K562 (cell line): ENCODE results near the gene B3GALT4. TPM values are rescaled to one million over a fixed set of nuclear protein-coding genes. Genes with fewer than 3 reads are reported as not detected.

Source experiments
- HDAC6 ChIP-seq: IDR thresholded peaks from 2 replicates; pipeline ENCODE4 v1.6.1; 2012; ENCODE audit warnings: low read depth, mild to moderate bottlenecking, control low read depth, inconsistent platforms, low read length, moderate library complexity
- ID3 ChIP-seq, 2 experiments: fragments of 250-450 bp in 1 of 2; fragments of 450-650 bp in 1 of 2; sonication (Bioruptor Pico) in 1 of 2; IDR thresholded peaks; 2 replicates each; pipeline versions ENCODE4 v1.6.1 to v1.8.0; 2016 to 2021; ENCODE audit warnings: mild to moderate bottlenecking in 2 of 2, moderate library complexity in 2 of 2, missing compliant biosample characterization in 1 of 2, missing genetic modification characterization in 1 of 2
- KLF6 ChIP-seq: fragments of 250-450 bp; sonication (Bioruptor Pico); IDR thresholded peaks from 2 replicates; pipeline ENCODE4 v1.4.0; 2020; ENCODE audit warnings: mild to moderate bottlenecking, moderate library complexity, borderline replicate concordance
- MTF1 ChIP-seq: fragments of 250-450 bp; sonication (Bioruptor Pico); IDR thresholded peaks from 2 replicates; pipeline ENCODE4 v1.9.0; 2021; ENCODE audit warnings: moderate library complexity, mild to moderate bottlenecking, inconsistent platforms, borderline replicate concordance
- NR2F6 ChIP-seq: fragments of 450-650 bp; formaldehyde crosslinking; IDR thresholded peaks from 2 replicates; pipeline ENCODE4 v1.4.0; 2020; ENCODE audit warnings: mild to moderate bottlenecking
- NR4A1 ChIP-seq, 2 experiments: fragments of 250-450 bp in 1 of 2; fragments of 450-650 bp in 1 of 2; sonication (Bioruptor Pico) in 1 of 2; IDR thresholded peaks; 2 replicates each; pipeline versions ENCODE4 v1.4.0 to v1.6.1; 2016 to 2020; ENCODE audit warnings: mild to moderate bottlenecking in 2 of 2, missing compliant biosample characterization in 1 of 2, missing genetic modification characterization in 1 of 2, moderate library complexity in 1 of 2
- RAD21 ChIP-seq, 2 experiments: fragments of 250-450 bp in 1 of 2; fragments of 450-650 bp in 1 of 2; sonication (Bioruptor Pico) in 1 of 2; formaldehyde crosslinking in 1 of 2; IDR thresholded peaks in 1 of 2; conservative IDR thresholded peaks in 1 of 2; 2 replicates each; pipeline versions ENCODE4 v1.4.0 to v1.8.0; 2020 to 2022; ENCODE audit warnings: mild to moderate bottlenecking in 2 of 2, moderate library complexity in 1 of 2
- RUNX1 ChIP-seq: sonication (generic); IDR thresholded peaks from 2 replicates; pipeline ENCODE4 v1.6.1; 2016; ENCODE audit warnings: antibody characterized with exemption, low read depth
- SFPQ ChIP-seq: fragments of 200-400 bp; formaldehyde crosslinking; IDR thresholded peaks from 2 replicates; pipeline ENCODE4 v1.6.1; 2017; ENCODE audit warnings: mild to moderate bottlenecking, low read depth, low read length, moderate library complexity
- TAF1 ChIP-seq: IDR thresholded peaks from 2 replicates; pipeline ENCODE4 v1.6.1; 2011; ENCODE audit warnings: mild to moderate bottlenecking, low read length, moderate library complexity; ENCODE audit not compliant: insufficient read depth, control insufficient read depth, severe bottlenecking; ENCODE audit errors: extremely low read depth
- polyA plus RNA-seq, 8 experiments: library from polyadenylated mRNA; depleted of rRNA in 4 of 8; stranded (reverse) in 5 of 8; unstranded in 3 of 8; fragments of >200 nt; fragmentation: Nextera tagmentation in 2 of 8; fragmentation: Illumina TruSeq in 1 of 8; extraction: Ambion mirVana in 2 of 8; extraction: Trizol in 1 of 8; gene quantifications; 2 replicates each; pipeline versions ENCODE4 v1.2.1 to v1.2.3, GENCODE V29; 2011 to 2014; ENCODE audit warnings: inconsistent platforms in 1 of 8, missing spikeins in 1 of 8
- total RNA-seq, 7 experiments: library from RNA; depleted of rRNA in 6 of 7; stranded (reverse); fragments of >200 nt in 6 of 7; fragmentation: Illumina TruSeq in 2 of 7; extraction: Trizol in 2 of 7; gene quantifications; 2 replicates each; pipeline versions ENCODE4 v1.2.1 to v1.2.3, GENCODE V29; 2011 to 2021; ENCODE audit warnings: low replicate concordance in 1 of 7
- TF ChIP-seq, protein P1 (sequence below): fragments of 250-450 bp; sonication (Bioruptor Pico); IDR thresholded peaks from 2 replicates; pipeline ENCODE4 v1.4.0; 2020

B3GALT4 gene
- total and polyA plus RNA-seq, 9 of the 15 experiments (the other 6 are each of a cell fraction or from before 2014, with no cell fraction given): 0.11 to 1.3 (median 0.53) TPM; not detected in 1

DNA sequence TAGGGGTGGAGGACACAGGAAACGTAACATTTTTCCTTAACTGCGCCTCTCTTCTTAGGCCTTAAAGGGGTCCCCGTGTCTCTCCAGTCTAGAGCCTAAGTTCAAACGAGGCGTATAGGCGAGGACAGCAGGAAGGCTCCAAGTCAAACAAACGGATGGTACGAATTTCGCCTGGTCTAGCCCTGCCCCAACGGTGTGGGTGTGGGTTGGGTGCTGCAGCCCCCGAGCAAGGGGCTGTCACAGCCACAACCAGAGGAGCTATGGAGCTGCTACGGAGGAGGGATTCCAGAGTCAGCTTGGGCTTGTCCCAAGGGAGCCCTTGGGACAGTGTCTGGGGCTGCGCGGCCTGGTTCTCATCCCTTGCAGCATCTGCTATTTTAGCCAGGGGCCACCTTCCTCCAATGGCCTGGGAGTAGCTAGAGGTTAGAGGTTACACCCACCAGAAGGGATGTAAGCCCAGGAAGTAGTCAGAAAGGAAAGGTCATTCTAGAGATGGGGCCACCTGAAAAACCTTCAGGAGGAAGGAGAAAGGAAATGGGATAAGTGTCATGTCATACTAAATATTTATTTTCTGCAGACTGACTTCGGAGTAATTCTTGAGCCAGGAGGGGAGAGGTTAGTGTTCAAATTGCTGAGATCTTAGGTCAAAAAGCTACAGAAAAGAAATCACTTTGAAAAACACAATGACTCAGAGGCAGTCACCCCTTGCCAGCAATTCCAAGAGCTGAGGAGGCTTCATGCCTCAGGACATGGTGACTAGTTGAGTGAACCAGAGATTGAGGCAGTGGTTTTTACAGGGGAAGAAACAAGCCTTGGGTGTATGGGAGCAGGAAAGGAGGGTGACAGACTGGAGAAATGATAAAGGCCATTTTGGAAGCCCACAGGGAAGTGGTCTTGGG is 26.9 kb upstream of the B3GALT4 start (continued):
- no peak for TF ChIP-seq SFPQ
- TF ChIP-seq RAD21 (CRISPR knock-in tag; conservative IDR thresholded peaks at IDR 0.05 in 1 of 2, IDR thresholded peaks at IDR 0.05 in 1 of 2): 0 out of 4 replicates have a peak, but pooled peaks of 1 of the 2 experiments have one; percentile 1
- TF ChIP-seq NR2F6 (CRISPR knock-in tag): 0 out of 2 replicates have a peak, but pooled peaks have one; percentile 52
- TF ChIP-seq TAF1: no peak
- no peak for TF ChIP-seq KLF6 (CRISPR knock-in tag)
- TF ChIP-seq RUNX1: no peak
- TF ChIP-seq HDAC6: no peak
- TF ChIP-seq ID3 (CRISPR knock-in tag; IDR thresholded peaks at IDR 0.05): no peak
- peak; percentile 69; the same call in 1 of the 2 replicates for TF ChIP-seq ID3 (tag; IDR thresholded peaks at IDR 0.05)
- TF ChIP-seq MTF1: no peak
- TF ChIP-seq NR4A1 (CRISPR knock-in tag; IDR thresholded peaks at IDR 0.05): peak; percentile 64; the same call in 1 of the 2 replicates
- peak; percentile 43; the same call in 1 of the 2 replicates for TF ChIP-seq NR4A1 (tag; IDR thresholded peaks at IDR 0.05)
- TF ChIP-seq, protein P1, sequence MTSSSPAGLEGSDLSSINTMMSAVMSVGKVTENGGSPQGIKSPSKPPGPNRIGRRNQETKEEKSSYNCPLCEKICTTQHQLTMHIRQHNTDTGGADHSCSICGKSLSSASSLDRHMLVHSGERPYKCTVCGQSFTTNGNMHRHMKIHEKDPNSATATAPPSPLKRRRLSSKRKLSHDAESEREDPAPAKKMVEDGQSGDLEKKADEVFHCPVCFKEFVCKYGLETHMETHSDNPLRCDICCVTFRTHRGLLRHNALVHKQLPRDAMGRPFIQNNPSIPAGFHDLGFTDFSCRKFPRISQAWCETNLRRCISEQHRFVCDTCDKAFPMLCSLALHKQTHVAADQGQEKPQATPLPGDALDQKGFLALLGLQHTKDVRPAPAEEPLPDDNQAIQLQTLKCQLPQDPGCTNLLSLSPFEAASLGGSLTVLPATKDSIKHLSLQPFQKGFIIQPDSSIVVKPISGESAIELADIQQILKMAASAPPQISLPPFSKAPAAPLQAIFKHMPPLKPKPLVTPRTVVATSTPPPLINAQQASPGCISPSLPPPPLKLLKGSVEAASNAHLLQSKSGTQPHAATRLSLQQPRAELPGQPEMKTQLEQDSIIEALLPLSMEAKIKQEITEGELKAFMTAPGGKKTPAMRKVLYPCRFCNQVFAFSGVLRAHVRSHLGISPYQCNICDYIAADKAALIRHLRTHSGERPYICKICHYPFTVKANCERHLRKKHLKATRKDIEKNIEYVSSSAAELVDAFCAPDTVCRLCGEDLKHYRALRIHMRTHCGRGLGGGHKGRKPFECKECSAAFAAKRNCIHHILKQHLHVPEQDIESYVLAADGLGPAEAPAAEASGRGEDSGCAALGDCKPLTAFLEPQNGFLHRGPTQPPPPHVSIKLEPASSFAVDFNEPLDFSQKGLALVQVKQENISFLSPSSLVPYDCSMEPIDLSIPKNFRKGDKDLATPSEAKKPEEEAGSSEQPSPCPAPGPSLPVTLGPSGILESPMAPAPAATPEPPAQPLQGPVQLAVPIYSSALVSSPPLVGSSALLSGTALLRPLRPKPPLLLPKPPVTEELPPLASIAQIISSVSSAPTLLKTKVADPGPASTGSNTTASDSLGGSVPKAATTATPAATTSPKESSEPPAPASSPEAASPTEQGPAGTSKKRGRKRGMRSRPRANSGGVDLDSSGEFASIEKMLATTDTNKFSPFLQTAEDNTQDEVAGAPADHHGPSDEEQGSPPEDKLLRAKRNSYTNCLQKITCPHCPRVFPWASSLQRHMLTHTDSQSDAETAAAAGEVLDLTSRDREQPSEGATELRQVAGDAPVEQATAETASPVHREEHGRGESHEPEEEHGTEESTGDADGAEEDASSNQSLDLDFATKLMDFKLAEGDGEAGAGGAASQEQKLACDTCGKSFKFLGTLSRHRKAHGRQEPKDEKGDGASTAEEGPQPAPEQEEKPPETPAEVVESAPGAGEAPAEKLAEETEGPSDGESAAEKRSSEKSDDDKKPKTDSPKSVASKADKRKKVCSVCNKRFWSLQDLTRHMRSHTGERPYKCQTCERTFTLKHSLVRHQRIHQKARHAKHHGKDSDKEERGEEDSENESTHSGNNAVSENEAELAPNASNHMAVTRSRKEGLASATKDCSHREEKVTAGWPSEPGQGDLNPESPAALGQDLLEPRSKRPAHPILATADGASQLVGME (CRISPR knock-in tag): no peak; the same call in 1 of the 2 replicates
